GM12873 (cell line): Measurements from ENCODE around the gene PHLDB1.
A peak's percentile ranks its signal among the peaks of the same experiment; 100 is the strongest.

Source experiments
- CTCF ChIP-seq: IDR thresholded peaks from 2 replicates; pipeline ENCODE4 v1.5.1; 2012; ENCODE audit warnings: low read depth, mild to moderate bottlenecking, moderate library complexity, low read length, control low read depth; ENCODE audit not compliant: insufficient read depth; ENCODE audit errors: missing control alignments

The PHLDB1 gene

DNA sequence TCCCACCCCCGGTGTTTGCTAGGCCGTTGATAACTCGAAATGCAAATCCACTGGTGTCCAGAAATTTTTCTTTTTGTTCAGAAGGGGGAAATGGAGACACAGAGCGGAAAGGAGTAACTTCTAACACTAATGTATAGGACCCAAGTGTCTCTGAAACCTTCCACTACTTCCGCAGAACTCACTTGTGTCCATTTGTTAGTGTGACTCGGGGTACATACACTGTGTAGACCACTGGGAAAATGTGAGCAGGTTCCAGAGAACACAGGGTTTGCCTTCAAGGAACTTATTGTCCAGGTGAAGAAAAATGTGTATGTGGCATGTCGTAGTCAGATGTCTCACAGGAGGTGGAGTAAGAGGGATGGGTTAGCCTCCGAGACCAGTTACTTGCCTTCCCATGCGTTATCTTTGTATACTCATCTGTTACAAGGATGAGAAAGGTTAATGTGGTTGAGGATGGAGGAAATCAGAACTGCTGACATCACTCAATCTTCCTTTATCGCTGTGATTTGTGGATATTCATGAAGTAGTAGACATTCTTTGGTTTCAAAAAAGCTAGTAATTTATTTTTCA, 34.3 kb upstream of the PHLDB1 start:
- TF ChIP-seq CTCF = no peak

GRCh38 chr11:118574636-118575035, 32.8 kb upstream of the PHLDB1 start:
- no peak for TF ChIP-seq CTCF

- no peak for TF ChIP-seq CTCF
Measured at GRCh38 chr11:118581057-118581456, 26.4 kb upstream of the PHLDB1 start.

DNA sequence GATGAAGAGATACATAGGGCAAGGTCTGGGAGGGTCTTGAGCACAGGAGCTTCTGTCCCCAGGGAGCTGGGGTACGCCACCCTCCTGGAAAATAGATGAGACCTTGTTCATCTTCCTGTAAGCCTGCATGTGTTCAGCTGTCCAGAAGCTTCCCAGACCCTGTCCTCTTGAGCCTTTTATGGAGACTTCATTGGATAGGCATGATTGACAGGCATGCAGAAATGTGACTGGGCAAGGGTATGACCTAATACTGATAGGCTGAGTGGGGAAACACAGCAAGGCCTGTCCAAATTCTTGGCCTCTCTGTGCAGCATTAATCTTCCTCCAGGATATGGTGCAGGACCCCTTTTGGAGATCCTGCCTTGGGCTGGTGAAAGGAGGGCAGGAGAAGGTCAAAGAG, 19.5 kb upstream of the PHLDB1 start:
- no peak for TF ChIP-seq CTCF

DNA sequence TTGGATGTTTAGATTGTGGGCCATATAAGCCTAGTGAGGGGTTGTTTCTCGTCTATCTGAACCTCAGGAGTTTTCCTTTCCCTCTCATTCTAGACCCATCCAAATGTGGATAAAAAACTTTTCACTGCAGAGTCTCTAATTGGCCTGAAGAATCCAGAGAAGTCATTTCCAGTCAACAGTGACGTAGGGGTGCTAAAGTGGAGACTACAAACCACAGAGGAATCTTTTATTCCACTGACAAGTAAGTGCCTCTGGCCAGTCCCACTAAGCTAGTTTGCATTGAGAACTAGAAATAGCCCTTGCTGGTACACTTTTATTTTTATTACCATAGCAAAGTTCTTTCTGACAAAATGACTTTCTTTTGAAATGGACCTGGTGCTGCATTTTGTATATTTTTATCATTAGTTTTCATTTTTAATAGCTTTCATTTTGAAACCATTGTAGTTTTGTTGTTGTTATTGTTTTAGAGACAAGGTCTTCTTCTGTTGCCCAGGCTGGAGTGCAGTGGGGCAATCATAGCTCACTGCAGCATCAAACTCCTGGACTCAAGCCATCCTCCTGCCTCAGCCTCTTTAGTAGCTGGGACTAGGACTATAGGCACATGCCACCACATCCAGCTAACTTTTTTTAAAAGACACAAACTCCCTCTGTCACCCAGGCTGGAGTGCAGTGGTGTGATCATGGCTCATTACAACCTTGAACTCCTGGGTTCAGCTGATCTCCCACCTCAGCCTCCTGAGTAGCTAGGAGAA, 14.6 kb upstream of the PHLDB1 start:
- TF ChIP-seq CTCF = no peak

DNA sequence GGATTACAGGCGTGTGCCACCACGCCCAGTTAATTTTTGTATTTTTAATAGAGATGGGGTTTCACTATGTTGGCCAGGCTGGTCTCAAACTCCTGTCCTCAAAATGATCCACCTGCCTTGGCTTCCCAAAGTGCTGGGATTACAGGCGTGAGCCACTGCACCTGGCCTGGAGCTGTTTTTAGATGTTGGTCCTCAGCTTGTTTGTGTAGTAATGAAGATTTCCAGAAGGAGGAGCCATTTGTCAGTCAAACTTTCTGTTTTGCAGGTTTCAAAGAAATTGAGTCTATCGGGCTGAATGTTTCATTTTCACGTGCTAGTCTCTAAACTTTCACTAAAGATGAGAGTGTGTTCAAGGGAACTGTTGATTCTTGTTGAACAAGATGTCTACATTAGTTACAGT, 12.4 kb upstream of the PHLDB1 start:
- peak; percentile 55 for TF ChIP-seq CTCF

- no peak for TF ChIP-seq CTCF
Measured at GRCh38 chr11:118596224-118597146, 10.9 kb upstream of the PHLDB1 start.
